ENCODE data around the gene LHFPL2. TPM values are rescaled to one million over a fixed set of nuclear protein-coding genes. Genes with fewer than 3 reads are reported as not detected.

The LHFPL2 gene
- total RNA-seq, 2 experiments from 2014 or later = not detected

- Mint-ChIP-seq H3K9me3 (ENCODE audit: low read depth) (no peaks in the 10 kb centered on the region), H3K27ac (no peak overlapping the region), H3K27me3 (peaks cover 34% of the 10 kb centered on the region), H3K4me3 (no peak overlapping the region), H3K36me3 (no peaks in the 10 kb centered on the region), H3K4me1 (no peaks in the 10 kb centered on the region)
- CTCF ChIA-PET = no interaction called here
- DNase-seq = no peak
- no peak for ATAC-seq
These were observed 11.1 kb upstream of the LHFPL2 start for GRCh38 chr5:78659714-78660113.

- DNase-seq (no peak), ATAC-seq (no peak)
- Mint-ChIP-seq H3K36me3 (no peaks in the 10 kb centered on the region), H3K27ac (no peak overlapping the region), H3K4me3 (no peak overlapping the region), H3K27me3 (peaks cover 39% of the 10 kb centered on the region), H3K9me3 (ENCODE audit: low read depth) (no peaks in the 10 kb centered on the region), H3K4me1 (no peaks in the 10 kb centered on the region)
- CTCF ChIA-PET = no interaction called here
These were observed 10.5 kb upstream of the LHFPL2 start for GRCh38 chr5:78659114-78659513.

GRCh38 chr5:78657201-78657600 is 8.6 kb upstream of the LHFPL2 start:
- no peak for ATAC-seq
- Mint-ChIP-seq H3K4me1 (no peaks in the 10 kb centered on the region), H3K9me3 (ENCODE audit: low read depth) (no peaks in the 10 kb centered on the region), H3K27me3 (peaks cover 49% of the 10 kb centered on the region), H3K27ac (no peak overlapping the region), H3K36me3 (no peaks in the 10 kb centered on the region), H3K4me3 (no peak overlapping the region)
- no peak for DNase-seq
- CTCF ChIA-PET = no interaction called here

GRCh38 chr5:78655746-78656290 is 7.2 kb upstream of the LHFPL2 start:
- Mint-ChIP-seq H3K36me3 (no peaks in the 10 kb centered on the region), H3K4me1 (no peaks in the 10 kb centered on the region), H3K4me3 (no peak overlapping the region), H3K27ac (no peak overlapping the region), H3K27me3 (peaks cover 53% of the 10 kb centered on the region), H3K9me3 (ENCODE audit: low read depth) (no peaks in the 10 kb centered on the region)
- no peak for DNase-seq
- no peak for ATAC-seq
- CTCF ChIA-PET = interaction anchor here (0.7 kb wide), 1 partner anchor 153 kb away, joined by 3 read pairs; no protein-coding TSS in a partner anchor

GRCh38 chr5:78654386-78654785 is 5.8 kb upstream of the LHFPL2 start:
- ATAC-seq (no peak), DNase-seq (no peak)
- H3K4me3 Mint-ChIP-seq = no peak overlapping the region
- CTCF ChIA-PET = no interaction called here
- H3K27me3 Mint-ChIP-seq = peaks cover 58% of the 10 kb centered on the region
- no peaks in the 10 kb centered on the region for H3K9me3 Mint-ChIP-seq (ENCODE audit: low read depth)
- no peak overlapping the region for H3K27ac Mint-ChIP-seq
- H3K36me3 Mint-ChIP-seq = no peaks in the 10 kb centered on the region
- H3K4me1 Mint-ChIP-seq = peaks cover 4% of the 10 kb centered on the region

GRCh38 chr5:78653681-78654366 is 5.3 kb upstream of the LHFPL2 start:
- Mint-ChIP-seq H3K4me3 (no peak overlapping the region), H3K27me3 (peaks cover 55% of the 10 kb centered on the region), H3K27ac (no peak overlapping the region), H3K36me3 (no peaks in the 10 kb centered on the region), H3K4me1 (peaks cover 4% of the 10 kb centered on the region), H3K9me3 (ENCODE audit: low read depth) (no peaks in the 10 kb centered on the region)
- CTCF ChIA-PET = no interaction called here
- DNase-seq = no peak
- ATAC-seq = no peak

DNA sequence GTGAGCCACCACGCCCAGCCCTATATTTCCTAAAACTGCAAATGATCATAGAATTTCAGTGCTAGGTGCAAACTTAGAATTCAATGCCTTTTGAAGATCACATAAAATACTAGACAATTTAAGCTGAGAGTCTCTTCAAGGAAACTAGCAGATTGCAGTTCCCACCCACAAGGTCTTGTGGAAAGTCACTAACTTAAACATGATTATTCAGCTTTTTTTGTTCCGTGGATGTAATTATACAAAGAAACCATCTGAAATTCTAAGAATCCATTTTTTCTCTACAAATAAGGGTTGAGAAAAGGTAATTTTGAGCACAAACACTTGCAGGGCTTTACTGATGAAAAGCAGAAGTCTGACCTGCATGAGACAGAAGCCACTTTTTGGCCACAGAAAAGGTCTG is 4.5 kb upstream of the LHFPL2 start:
- H3K4me3 Mint-ChIP-seq = no peak overlapping the region
- H3K36me3 Mint-ChIP-seq = no peaks in the 10 kb centered on the region
- peaks cover 48% of the 10 kb centered on the region for H3K27me3 Mint-ChIP-seq
- peaks cover 4% of the 10 kb centered on the region for H3K4me1 Mint-ChIP-seq
- ATAC-seq = no peak
- no peak overlapping the region for H3K27ac Mint-ChIP-seq
- H3K9me3 Mint-ChIP-seq (ENCODE audit: low read depth) = no peaks in the 10 kb centered on the region
- DNase-seq = no peak
- CTCF ChIA-PET = no interaction called here

GRCh38 chr5:78651468-78651867 is 2.9 kb upstream of the LHFPL2 start:
- DNase-seq (no peak), ATAC-seq (no peak)
- CTCF ChIA-PET = no interaction called here
- Mint-ChIP-seq H3K4me3 (no peak overlapping the region), H3K27ac (no peak overlapping the region), H3K27me3 (peaks cover 62% of the 10 kb centered on the region), H3K4me1 (peaks cover 12% of the 10 kb centered on the region), H3K9me3 (ENCODE audit: low read depth) (no peaks in the 10 kb centered on the region), H3K36me3 (no peaks in the 10 kb centered on the region)

GRCh38 chr5:78650531-78650930 is 2.0 kb upstream of the LHFPL2 start:
- Mint-ChIP-seq H3K27me3 (peaks cover 67% of the 10 kb centered on the region), H3K27ac (no peak overlapping the region), H3K4me1 (peaks cover 12% of the 10 kb centered on the region), H3K9me3 (ENCODE audit: low read depth) (no peaks in the 10 kb centered on the region), H3K4me3 (no peak overlapping the region), H3K36me3 (no peaks in the 10 kb centered on the region)
- DNase-seq (no peak), ATAC-seq (no peak)
- CTCF ChIA-PET = no interaction called here

DNA sequence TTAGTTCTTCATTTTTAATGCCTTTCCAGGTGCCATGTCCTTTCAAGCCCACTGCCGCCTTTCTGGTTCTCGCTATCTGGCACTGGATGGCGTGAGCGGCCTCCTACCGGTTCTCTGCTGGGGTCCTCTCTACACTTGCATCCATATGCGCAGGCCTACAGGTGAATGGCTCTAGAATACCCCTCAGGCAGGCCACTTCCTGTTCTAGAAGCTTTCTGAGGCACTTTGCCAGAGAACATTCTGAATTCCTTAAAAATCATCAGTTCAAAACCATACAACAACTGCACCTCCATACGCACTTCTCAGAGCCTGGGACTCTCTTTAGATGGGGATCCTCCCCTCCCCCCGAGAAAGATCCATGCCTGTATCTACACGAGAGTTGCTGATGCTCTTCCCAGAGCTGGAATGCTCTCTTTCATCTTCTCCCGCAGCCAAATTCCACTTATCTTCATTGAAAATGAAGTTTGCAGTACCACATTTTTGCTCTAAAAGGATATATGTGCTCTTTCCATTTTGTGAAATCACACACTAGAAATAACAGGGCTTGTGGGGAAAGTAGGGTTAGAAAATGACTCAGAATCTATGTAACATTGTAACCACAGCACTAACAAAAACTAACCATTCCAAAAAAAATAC is 1.4 kb upstream of the LHFPL2 start:
- Mint-ChIP-seq H3K27ac (no peak overlapping the region), H3K9me3 (ENCODE audit: low read depth) (no peaks in the 10 kb centered on the region), H3K4me3 (peak overlapping the region; percentile 27), H3K4me1 (peaks cover 12% of the 10 kb centered on the region), H3K27me3 (peaks cover 68% of the 10 kb centered on the region), H3K36me3 (no peaks in the 10 kb centered on the region)
- ATAC-seq = no peak
- no peak for DNase-seq
- CTCF ChIA-PET = interaction anchor here (0.6 kb wide), 1 partner anchor 742 kb away, joined by 4 read pairs; no protein-coding TSS in a partner anchor

- Mint-ChIP-seq H3K27ac (no peak overlapping the region), H3K27me3 (peaks cover 69% of the 10 kb centered on the region), H3K36me3 (no peaks in the 10 kb centered on the region), H3K9me3 (ENCODE audit: low read depth) (no peaks in the 10 kb centered on the region), H3K4me1 (peaks cover 12% of the 10 kb centered on the region), H3K4me3 (no peak overlapping the region)
- CTCF ChIA-PET = interaction anchor here (0.6 kb wide), 1 partner anchor 741 kb away, joined by 4 read pairs; no protein-coding TSS in a partner anchor
- ATAC-seq = no peak
- no peak for DNase-seq
These were observed 681 bp upstream of the LHFPL2 start for GRCh38 chr5:78649211-78649695.

- ATAC-seq = peak; percentile 10
- Mint-ChIP-seq H3K9me3 (ENCODE audit: low read depth) (no peaks in the 10 kb centered on the region), H3K4me3 (peak overlapping the region; percentile 60), H3K27me3 (peaks cover 62% of the 10 kb centered on the region), H3K36me3 (no peaks in the 10 kb centered on the region), H3K27ac (no peak overlapping the region), H3K4me1 (peaks cover 12% of the 10 kb centered on the region)
- CTCF ChIA-PET = no interaction called here
- no peak for DNase-seq
These were observed 674 bp downstream of the LHFPL2 start for GRCh38 chr5:78647838-78648358.

- peaks cover 12% of the 10 kb centered on the region for H3K4me1 Mint-ChIP-seq
- peak overlapping the region; percentile 60 for H3K4me3 Mint-ChIP-seq
- CTCF ChIA-PET = no interaction called here
- H3K36me3 Mint-ChIP-seq = no peaks in the 10 kb centered on the region
- H3K27ac Mint-ChIP-seq = no peak overlapping the region
- no peak for DNase-seq
- no peaks in the 10 kb centered on the region for H3K9me3 Mint-ChIP-seq (ENCODE audit: low read depth)
- no peak for ATAC-seq
- H3K27me3 Mint-ChIP-seq = peaks cover 65% of the 10 kb centered on the region
These were observed 1.2 kb downstream of the LHFPL2 start for GRCh38 chr5:78647351-78647818.

All from activated CD8-positive, alpha-beta memory T cell treated with anti-CD3 and anti-CD28 coated beads, Interleukin-2, amount 10 ng/mL, durations not matched to agents 7 days and 5 days (primary cell).